Activated B cell treated with CpG ODN at 0.5 μM for 24 hours (primary cell): ENCODE measurements around the gene MEF2C. TPM values are rescaled to one million over a fixed set of nuclear protein-coding genes. Genes with fewer than 3 reads are reported as not detected.

Experiments used
- ATAC-seq: fragments of 200-7000 bp; cut with Tn5 transposase; one replicate; pipeline ENCODE4 v1.10.0; 2021; ENCODE audit warnings: low read depth, mild to moderate bottlenecking, moderate library complexity
- CTCF ChIA-PET: fragments of 350-600 bp; sonication (Branson Sonifier 250); formaldehyde crosslinking; loops from one replicate; lab custom pipeline; 2021; ENCODE audit warnings: antibody characterized with exemption; lab: Charles Lee
- POLR2A ChIA-PET: fragments of 350-600 bp; sonication (Branson Sonifier 250); formaldehyde crosslinking; loops from one replicate; lab custom pipeline; 2021; ENCODE audit warnings: antibody characterized with exemption; lab: Charles Lee
- DNase-seq: peaks from one replicate; pipeline ENCODE4 v3.0.0; 2022
- H3K27ac Mint-ChIP-seq: one replicate; pipeline ENCODE4 v1.8.0; 2020; ENCODE audit warnings: mixed read lengths
- H3K27me3 Mint-ChIP-seq: one replicate; pipeline ENCODE4 v1.8.0; 2021; ENCODE audit warnings: mixed read lengths
- H3K36me3 Mint-ChIP-seq: one replicate; pipeline ENCODE4 v1.8.0; 2021; ENCODE audit warnings: low read depth, mixed read lengths
- H3K4me1 Mint-ChIP-seq: one replicate; pipeline ENCODE4 v1.8.0; 2021; ENCODE audit warnings: mixed read lengths
- H3K4me3 Mint-ChIP-seq: one replicate; pipeline ENCODE4 v1.8.0; 2020; ENCODE audit warnings: mild to moderate bottlenecking, mixed read lengths
- H3K9me3 Mint-ChIP-seq: one replicate; pipeline ENCODE4 v1.8.0; 2020; ENCODE audit warnings: mixed read lengths
- CTCF ChIP-seq: fragments of 200-600 bp; IDR thresholded peaks from one replicate; pipeline ENCODE4 v1.8.0; 2022; ENCODE audit warnings: antibody characterized with exemption, mild to moderate bottlenecking
- intact Hi-C: fragments of 100-400 bp; cut with micrococcal nuclease; formaldehyde crosslinking; loops from one replicate; pipeline ENCODE4 v1.15.1; 2024
- total RNA-seq: library from RNA; stranded (reverse); gene quantifications from 2 replicates; pipeline ENCODE4 v1.2.3, GENCODE V29; 2022

Gene MEF2C
- total RNA-seq, 1 donor from 2014 or later = 359 TPM

GRCh38 chr5:88887342-88887741, 4.4 kb upstream of the MEF2C start:
- Mint-ChIP-seq H3K27me3 (no peaks in the 10 kb centered on the region), H3K36me3 (peaks cover 24% of the 10 kb centered on the region), H3K27ac (peak overlapping the region; percentile 99), H3K4me1 (peaks cover 61% of the 10 kb centered on the region), H3K4me3 (peak overlapping the region; percentile 99), H3K9me3 (no peaks in the 10 kb centered on the region)
- intact Hi-C loops = loop anchor here (5.0 to 10.0 kb wide), 5 partner anchors 385 to 1585 kb away; partner anchors contain the start of genes CETN3, MBLAC2 and POLR3G
- TF ChIP-seq CTCF = no peak
- ChIA-PET CTCF (interaction anchor here (0.7 to 1.1 kb wide), 2 partner anchors 153 to 158 kb away, joined by 3 read pairs; no protein-coding TSS in a partner anchor), POLR2A (interaction anchor here (1.0 to 8.1 kb wide), 4 partner anchors 50 to 156 kb away, joined by 5 to 242 read pairs (median 103); no protein-coding TSS in a partner anchor)
- no peak for DNase-seq
- no peak for ATAC-seq

GRCh38 chr5:88886746-88887341, 3.9 kb upstream of the MEF2C start:
- POLR2A ChIA-PET = interaction anchor here (0.7 to 8.1 kb wide), 9 partner anchors 9 to 552 kb away, joined by 3 to 242 read pairs (median 5); no protein-coding TSS in a partner anchor
- ATAC-seq (no peak), DNase-seq (no peak)
- Mint-ChIP-seq H3K27ac (peak overlapping the region; percentile 99), H3K27me3 (no peaks in the 10 kb centered on the region), H3K4me1 (peaks cover 60% of the 10 kb centered on the region), H3K4me3 (peak overlapping the region; percentile 99), H3K9me3 (no peaks in the 10 kb centered on the region), H3K36me3 (peaks cover 26% of the 10 kb centered on the region)
- CTCF ChIA-PET = interaction anchor here (0.7 to 1.8 kb wide), 3 partner anchors 153 to 157 kb away, joined by 3 to 4 read pairs (median 3); no protein-coding TSS in a partner anchor
- no peak for TF ChIP-seq CTCF
- intact Hi-C loops = loop anchor here (5.0 to 10.0 kb wide), 5 partner anchors 385 to 1585 kb away; partner anchors contain the start of genes CETN3, MBLAC2 and POLR3G

GRCh38 chr5:88886252-88886651, 3.3 kb upstream of the MEF2C start:
- DNase-seq (no peak), ATAC-seq (no peak)
- Mint-ChIP-seq H3K9me3 (no peaks in the 10 kb centered on the region), H3K27ac (peak overlapping the region; percentile 99), H3K27me3 (no peaks in the 10 kb centered on the region), H3K4me1 (peaks cover 57% of the 10 kb centered on the region), H3K4me3 (peak overlapping the region; percentile 99), H3K36me3 (peaks cover 31% of the 10 kb centered on the region)
- POLR2A ChIA-PET = interaction anchor here (0.6 to 8.1 kb wide), 10 partner anchors 8 to 553 kb away, joined by 3 to 242 read pairs (median 4); no protein-coding TSS in a partner anchor
- TF ChIP-seq CTCF = no peak
- CTCF ChIA-PET = interaction anchor here (0.7 to 1.9 kb wide), 4 partner anchors 152 to 157 kb away, joined by 3 to 6 read pairs (median 4); no protein-coding TSS in a partner anchor
- intact Hi-C loops = loop anchor here (5.0 to 10.0 kb wide), 5 partner anchors 386 to 1586 kb away; partner anchors contain the start of genes CETN3, MBLAC2 and POLR3G

- DNase-seq (no peak), ATAC-seq (no peak)
- Mint-ChIP-seq H3K4me3 (peak overlapping the region; percentile 99), H3K27me3 (no peaks in the 10 kb centered on the region), H3K4me1 (peaks cover 50% of the 10 kb centered on the region), H3K27ac (peak overlapping the region; percentile 98), H3K36me3 (peaks cover 39% of the 10 kb centered on the region), H3K9me3 (no peaks in the 10 kb centered on the region)
- intact Hi-C loops = loop anchor here (2.0 to 10.0 kb wide), 6 partner anchors 387 to 1587 kb away; partner anchors contain the start of genes CETN3, MBLAC2 and POLR3G
- TF ChIP-seq CTCF = no peak
- ChIA-PET POLR2A (interaction anchor here (0.7 to 8.1 kb wide), 16 partner anchors 10 to 556 kb away, joined by 3 to 242 read pairs (median 9); no protein-coding TSS in a partner anchor), CTCF (interaction anchor here (1.1 to 1.9 kb wide), 3 partner anchors 61 to 155 kb away, joined by 4 to 6 read pairs (median 4); no protein-coding TSS in a partner anchor)
Observed at GRCh38 chr5:88885002-88885401, 2.0 kb upstream of the MEF2C start.

- intact Hi-C loops = loop anchor here (2.0 to 10.0 kb wide), 8 partner anchors 428 to 1383 kb away; no protein-coding TSS in a partner anchor
- ATAC-seq = no peak
- Mint-ChIP-seq H3K9me3 (no peaks in the 10 kb centered on the region), H3K36me3 (peaks cover 39% of the 10 kb centered on the region), H3K27me3 (no peaks in the 10 kb centered on the region), H3K4me3 (peak overlapping the region; percentile 99), H3K4me1 (peaks cover 51% of the 10 kb centered on the region), H3K27ac (peak overlapping the region; percentile 98)
- TF ChIP-seq CTCF = no peak
- ChIA-PET CTCF (interaction anchor here (1.1 to 1.9 kb wide), 4 partner anchors 56 to 155 kb away, joined by 3 to 6 read pairs (median 4); no protein-coding TSS in a partner anchor), POLR2A (interaction anchor here (0.7 to 8.1 kb wide), 17 partner anchors 9 to 556 kb away, joined by 3 to 242 read pairs (median 9); no protein-coding TSS in a partner anchor)
- no peak for DNase-seq
Observed at GRCh38 chr5:88884608-88884877, 1.6 kb upstream of the MEF2C start.
